ENCODE measurements around the gene RPL10A. TPM values are rescaled to one million over a fixed set of nuclear protein-coding genes. Genes with fewer than 3 reads are reported as not detected.

The RPL10A gene
- total and polyA plus RNA-seq, 7 experiments from 2014 or later, result 1,203 to 2,381 (median 1,713) TPM

- ChIA-PET POLR2A (interaction anchor here (0.5 to 1.2 kb wide), 7 partner anchors 20 to 175 kb away, joined by 3 to 6 read pairs (median 3); partner anchors contain the start of gene FANCE), CTCF (interaction anchor here (0.6 to 1.2 kb wide), 2 partner anchors 15 to 123 kb away, joined by 3 to 4 read pairs; no protein-coding TSS in a partner anchor)
- H3K27me3 Mint-ChIP-seq, result no peaks in the 10 kb centered on the region
- peak overlapping the region in 4 of 10 donors; percentile 3 to 93 (median 10) for H3K4me3 Mint-ChIP-seq
- intact Hi-C loops (cut with micrococcal nuclease), result no loop called here
- Histone ChIP-seq H3K27ac (ENCODE audit: low read depth, low read length) (no peak overlapping the region), H3K4me3 (ENCODE audit: low read length) (no peak overlapping the region), H3K9me3 (ENCODE audit: control insufficient read depth in 2 of 3, low read length in 3 of 3) (no peaks in the 10 kb centered on the region), H3K4me1 (ENCODE audit: control insufficient read depth in 2 of 2, insufficient read depth in 2 of 2, low read length in 2 of 2) (peaks cover 11 to 27% of the 10 kb centered on the region in 2 donors), H3K27me3 (ENCODE audit: control insufficient read depth in 2 of 2, insufficient read depth in 2 of 2, low read length in 2 of 2) (no peaks in the 10 kb centered on the region), H3K36me3 (ENCODE audit: control insufficient read depth in 2 of 3, insufficient read depth in 3 of 3, low read length in 3 of 3) (peaks cover 9 to 37% (median 19%) of the 10 kb centered on the region in 3 experiments)
- H3K4me1 Mint-ChIP-seq, result peaks cover 25 to 59% (median 35%) of the 10 kb centered on the region in 7 donors
- peaks cover 0 to 2% (median 0%) of the 10 kb centered on the region in 11 donors for H3K9me3 Mint-ChIP-seq
- H3K36me3 Mint-ChIP-seq, result peaks cover 9 to 27% (median 15%) of the 10 kb centered on the region in 5 donors
- no peak for DNase-seq
- peak overlapping the region in 4 of 9 donors; percentile 9 to 59 (median 44) for H3K27ac Mint-ChIP-seq
- ATAC-seq, result no peak
Measured at GRCh38 chr6:35471836-35472345, 3.7 kb downstream of the RPL10A start.

- no peaks in the 10 kb centered on the region for H3K27me3 Mint-ChIP-seq
- peaks cover 6 to 27% of the 10 kb centered on the region in 2 donors for H3K4me1 ChIP-seq (ENCODE audit: control insufficient read depth in 2 of 2, insufficient read depth in 2 of 2, low read length in 2 of 2)
- no peaks in the 10 kb centered on the region for H3K9me3 ChIP-seq (ENCODE audit: control insufficient read depth in 2 of 3, low read length in 3 of 3)
- ATAC-seq, result no peak
- no peaks in the 10 kb centered on the region for H3K27me3 ChIP-seq (ENCODE audit: control insufficient read depth in 2 of 2, insufficient read depth in 2 of 2, low read length in 2 of 2)
- DNase-seq, result no peak
- H3K27ac ChIP-seq (ENCODE audit: low read depth, low read length), result no peak overlapping the region
- intact Hi-C loops (cut with micrococcal nuclease), result no loop called here
- H3K4me3 ChIP-seq (ENCODE audit: low read length), result no peak overlapping the region
- ChIA-PET POLR2A (interaction anchor here (0.5 kb wide), 1 partner anchor 263 kb away, joined by 3 read pairs; the partner anchor contains the start of gene ARMC12), CTCF (interaction anchor here (1.2 kb wide), 1 partner anchor 10 kb away, joined by 4 read pairs; no protein-coding TSS in a partner anchor)
- H3K9me3 Mint-ChIP-seq, result peaks cover 0 to 2% (median 0%) of the 10 kb centered on the region in 11 donors
- H3K36me3 ChIP-seq (ENCODE audit: control insufficient read depth in 2 of 3, insufficient read depth in 3 of 3, low read length in 3 of 3), result peaks cover 9 to 37% (median 19%) of the 10 kb centered on the region in 3 experiments
- peaks cover 18 to 48% (median 28%) of the 10 kb centered on the region in 7 donors for H3K4me1 Mint-ChIP-seq
- peaks cover 9 to 27% (median 15%) of the 10 kb centered on the region in 5 donors for H3K36me3 Mint-ChIP-seq
- peak overlapping the region in 3 of 9 donors; percentile 42 to 70 (median 56) for H3K27ac Mint-ChIP-seq
- H3K4me3 Mint-ChIP-seq, result no peak overlapping the region
Measured at GRCh38 chr6:35473075-35473849, 5.1 kb downstream of the RPL10A start.

DNA sequence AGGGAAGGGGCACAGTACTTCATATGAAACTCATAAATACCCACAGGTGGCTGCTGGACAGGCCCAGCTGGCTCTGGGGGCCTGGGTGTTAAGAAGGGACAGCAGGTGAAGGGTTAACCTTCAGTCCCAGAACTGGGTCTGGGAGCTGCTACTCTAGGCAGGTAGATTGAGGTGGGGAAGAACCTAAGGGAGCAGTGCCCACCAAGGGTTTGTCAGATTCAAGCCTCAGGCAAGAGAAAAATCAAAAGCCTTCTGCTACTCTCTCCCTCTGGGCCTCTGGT is 5.6 kb downstream of the RPL10A start:
- Mint-ChIP-seq H3K27me3 (no peaks in the 10 kb centered on the region), H3K27ac (peak overlapping the region in 2 of 9 donors; percentile 56 to 70), H3K36me3 (peaks cover 9 to 24% (median 15%) of the 10 kb centered on the region in 5 donors), H3K4me3 (no peak overlapping the region), H3K4me1 (peaks cover 18 to 48% (median 28%) of the 10 kb centered on the region in 7 donors), H3K9me3 (peaks cover 0 to 2% (median 0%) of the 10 kb centered on the region in 11 donors)
- intact Hi-C loops (cut with micrococcal nuclease), result no loop called here
- no peak overlapping the region for H3K4me3 ChIP-seq (ENCODE audit: low read length)
- no peak overlapping the region for H3K27ac ChIP-seq (ENCODE audit: low read depth, low read length)
- H3K9me3 ChIP-seq (ENCODE audit: control insufficient read depth in 2 of 3, low read length in 3 of 3), result no peaks in the 10 kb centered on the region
- ChIA-PET CTCF (interaction anchor here (1.2 kb wide), 1 partner anchor 9 kb away, joined by 4 read pairs; no protein-coding TSS in a partner anchor), POLR2A (interaction anchor here (0.6 kb wide), 1 partner anchor 175 kb away, joined by 4 read pairs; no protein-coding TSS in a partner anchor)
- H3K36me3 ChIP-seq (ENCODE audit: control insufficient read depth in 2 of 3, insufficient read depth in 3 of 3, low read length in 3 of 3), result peaks cover 9 to 36% (median 19%) of the 10 kb centered on the region in 3 experiments
- peaks cover 6 to 27% of the 10 kb centered on the region in 2 donors for H3K4me1 ChIP-seq (ENCODE audit: control insufficient read depth in 2 of 2, insufficient read depth in 2 of 2, low read length in 2 of 2)
- no peaks in the 10 kb centered on the region for H3K27me3 ChIP-seq (ENCODE audit: control insufficient read depth in 2 of 2, insufficient read depth in 2 of 2, low read length in 2 of 2)
- ATAC-seq (no peak), DNase-seq (no peak)

GRCh38 chr6:35474131-35474941 is 6.1 kb downstream of the RPL10A start:
- ChIA-PET POLR2A (interaction anchor here (0.6 kb wide), 1 partner anchor 176 kb away, joined by 4 read pairs; no protein-coding TSS in a partner anchor), CTCF (no interaction called here)
- DNase-seq, result no peak
- Histone ChIP-seq H3K9me3 (ENCODE audit: control insufficient read depth in 2 of 3, low read length in 3 of 3) (no peaks in the 10 kb centered on the region), H3K27ac (ENCODE audit: low read depth, low read length) (no peak overlapping the region), H3K27me3 (ENCODE audit: control insufficient read depth in 2 of 2, insufficient read depth in 2 of 2, low read length in 2 of 2) (no peaks in the 10 kb centered on the region), H3K4me3 (ENCODE audit: low read length) (no peak overlapping the region), H3K36me3 (ENCODE audit: control insufficient read depth in 2 of 3, insufficient read depth in 3 of 3, low read length in 3 of 3) (peaks cover 9 to 31% (median 19%) of the 10 kb centered on the region in 3 experiments), H3K4me1 (ENCODE audit: control insufficient read depth in 2 of 2, insufficient read depth in 2 of 2, low read length in 2 of 2) (peaks cover 6 to 26% of the 10 kb centered on the region in 2 donors)
- H3K36me3 Mint-ChIP-seq, result peaks cover 8 to 22% (median 14%) of the 10 kb centered on the region in 5 donors
- intact Hi-C loops (cut with micrococcal nuclease), result no loop called here
- H3K27ac Mint-ChIP-seq, result no peak overlapping the region
- peaks cover 16 to 47% (median 25%) of the 10 kb centered on the region in 7 donors for H3K4me1 Mint-ChIP-seq
- no peak overlapping the region for H3K4me3 Mint-ChIP-seq
- no peaks in the 10 kb centered on the region for H3K27me3 Mint-ChIP-seq
- H3K9me3 Mint-ChIP-seq, result peaks cover 0 to 2% (median 0%) of the 10 kb centered on the region in 11 donors
- ATAC-seq, result peak; percentile 24

DNA sequence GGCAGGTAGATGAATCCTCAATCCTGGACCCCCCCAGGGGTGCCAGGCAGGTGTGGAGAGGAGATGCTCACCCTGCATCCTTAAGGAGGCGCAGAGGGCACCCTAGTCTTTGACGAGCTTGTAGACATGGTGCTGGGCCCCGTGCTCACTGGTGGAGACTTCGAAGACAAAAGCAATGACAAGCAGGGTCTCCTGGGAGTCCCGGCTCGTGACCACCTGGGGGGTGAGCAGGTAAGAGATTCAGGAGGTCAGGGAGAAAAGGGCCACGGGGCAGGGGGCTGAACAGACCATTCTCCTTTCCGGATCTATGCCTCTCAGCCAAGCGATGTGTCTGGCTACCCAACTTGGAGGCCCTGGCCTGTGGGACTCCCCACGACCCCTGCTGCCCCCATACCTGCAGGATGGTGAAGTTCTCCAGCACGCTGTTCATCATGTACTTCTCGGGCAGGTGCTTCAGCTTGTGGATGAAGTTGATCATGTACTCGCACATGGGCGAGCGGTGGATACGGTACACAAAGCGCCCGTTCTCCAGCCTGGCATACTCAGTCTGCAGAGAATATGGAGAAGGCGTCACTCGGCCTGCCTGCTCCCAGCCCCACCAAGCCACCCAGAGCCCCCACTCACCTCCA is 6.9 kb downstream of the RPL10A start:
- H3K9me3 Mint-ChIP-seq, result peaks cover 0 to under 1% (median 0%) of the 10 kb centered on the region in 11 donors
- Histone ChIP-seq H3K36me3 (ENCODE audit: control insufficient read depth in 2 of 3, insufficient read depth in 3 of 3, low read length in 3 of 3) (peaks cover 5 to 26% (median 19%) of the 10 kb centered on the region in 3 experiments), H3K9me3 (ENCODE audit: control insufficient read depth in 2 of 3, low read length in 3 of 3) (no peaks in the 10 kb centered on the region), H3K4me3 (ENCODE audit: low read length) (no peak overlapping the region), H3K27me3 (ENCODE audit: control insufficient read depth in 2 of 2, insufficient read depth in 2 of 2, low read length in 2 of 2) (no peaks in the 10 kb centered on the region), H3K4me1 (ENCODE audit: control insufficient read depth in 2 of 2, insufficient read depth in 2 of 2, low read length in 2 of 2) (peaks cover 0 to 18% of the 10 kb centered on the region in 2 donors), H3K27ac (ENCODE audit: low read depth, low read length) (no peak overlapping the region)
- peak overlapping the region in 1 of 9 donors; percentile 13 for H3K27ac Mint-ChIP-seq
- H3K27me3 Mint-ChIP-seq, result no peaks in the 10 kb centered on the region
- peaks cover 9 to 39% (median 18%) of the 10 kb centered on the region in 7 donors for H3K4me1 Mint-ChIP-seq
- H3K4me3 Mint-ChIP-seq, result no peak overlapping the region
- intact Hi-C loops (cut with micrococcal nuclease), result no loop called here
- DNase-seq, result no peak
- POLR2A ChIA-PET, result interaction anchor here (0.9 kb wide), 1 partner anchor 130 kb away, joined by 3 read pairs; no protein-coding TSS in a partner anchor
- H3K36me3 Mint-ChIP-seq, result peaks cover under 1 to 14% (median 6%) of the 10 kb centered on the region in 5 donors
- CTCF ChIA-PET, result no interaction called here
- ATAC-seq, result peak; percentile 4

GRCh38 chr6:35475573-35475972 is 7.4 kb downstream of the RPL10A start:
- H3K27ac ChIP-seq (ENCODE audit: low read depth, low read length), result no peak overlapping the region
- peaks cover 0 to 13% of the 10 kb centered on the region in 2 donors for H3K4me1 ChIP-seq (ENCODE audit: control insufficient read depth in 2 of 2, insufficient read depth in 2 of 2, low read length in 2 of 2)
- intact Hi-C loops (cut with micrococcal nuclease), result no loop called here
- ChIA-PET POLR2A (interaction anchor here (0.9 kb wide), 1 partner anchor 130 kb away, joined by 3 read pairs; no protein-coding TSS in a partner anchor), CTCF (no interaction called here)
- Mint-ChIP-seq H3K4me1 (peaks cover 4 to 34% (median 14%) of the 10 kb centered on the region in 7 donors), H3K4me3 (no peak overlapping the region), H3K9me3 (no peaks in the 10 kb centered on the region), H3K27ac (no peak overlapping the region), H3K27me3 (no peaks in the 10 kb centered on the region), H3K36me3 (peaks cover 0 to 9% (median 3%) of the 10 kb centered on the region in 5 donors)
- H3K36me3 ChIP-seq (ENCODE audit: control insufficient read depth in 2 of 3, insufficient read depth in 3 of 3, low read length in 3 of 3), result peaks cover 5 to 20% (median 19%) of the 10 kb centered on the region in 3 experiments
- H3K4me3 ChIP-seq (ENCODE audit: low read length), result no peak overlapping the region
- no peaks in the 10 kb centered on the region for H3K27me3 ChIP-seq (ENCODE audit: control insufficient read depth in 2 of 2, insufficient read depth in 2 of 2, low read length in 2 of 2)
- no peak for ATAC-seq
- DNase-seq, result no peak
- no peaks in the 10 kb centered on the region for H3K9me3 ChIP-seq (ENCODE audit: control insufficient read depth in 2 of 3, low read length in 3 of 3)
